Measurements from ENCODE around the gene SLC35A4. TPM values are rescaled to one million over a fixed set of nuclear protein-coding genes. Genes with fewer than 3 reads are reported as not detected.
"Not testable (repeated sequence)": the region's sequence is repeated elsewhere in the genome, so short reads cannot be mapped to it uniquely, and the experiment has no call there.

The SLC35A4 gene
- polyA plus RNA-seq, 1 donor (not counting 4 experiments of a cell fraction or from before 2014, with no cell fraction given) = 63.1 TPM

DNA sequence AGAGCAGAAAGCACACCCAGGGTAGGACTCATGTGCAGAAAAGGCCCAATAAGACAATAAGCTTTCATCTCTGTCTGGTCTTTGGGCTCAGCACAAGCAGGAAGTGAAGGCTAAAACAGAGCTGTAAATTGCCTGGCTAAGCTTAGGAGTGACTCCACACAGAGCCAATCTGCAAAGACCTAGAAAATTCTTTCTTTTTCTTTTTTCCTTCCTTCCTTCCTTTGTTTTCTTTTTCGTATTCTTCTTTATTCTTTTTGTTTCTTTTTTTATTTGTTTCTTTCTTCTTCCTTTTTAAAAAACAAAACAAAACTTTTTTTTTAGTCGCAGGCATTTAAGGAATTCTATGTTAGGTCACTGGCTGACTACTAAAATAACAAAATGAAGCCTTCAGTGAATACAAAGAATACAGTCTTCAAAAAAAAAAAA lies 12.2 kb downstream of the SLC35A4 start:
- DNase-seq (ENCODE audit: low read depth, low spot score) = no peak
- Histone ChIP-seq H4K20me1 (ENCODE audit: control insufficient read depth, extremely low read depth, insufficient read depth, low read length) (no peaks in the 10 kb centered on the region), H3K9me1 (ENCODE audit: control insufficient read depth, extremely low read depth, insufficient read depth, low read length) (no peaks in the 10 kb centered on the region), H3K9me3 (ENCODE audit: control insufficient read depth, low read depth, low read length) (no peaks in the 10 kb centered on the region), H3K36me3 (ENCODE audit: control insufficient read depth in 2 of 2, extremely low read depth in 1 of 2, insufficient read depth in 2 of 2, low read length in 2 of 2) (no peaks in the 10 kb centered on the region), H3K4me1 (ENCODE audit: control insufficient read depth, extremely low read depth, insufficient read depth, low read length) (no peaks in the 10 kb centered on the region), H3K4me2 (ENCODE audit: control insufficient read depth, extremely low read depth, insufficient read depth, low read depth, low read length) (no peak overlapping the region), H3K9ac (ENCODE audit: control insufficient read depth, extremely low read depth, insufficient read depth, low read length) (no peak overlapping the region), H3K79me2 (ENCODE audit: control insufficient read depth, insufficient read depth, low read length) (no peaks in the 10 kb centered on the region), H3K27me3 (ENCODE audit: control insufficient read depth, extremely low read depth, insufficient read depth, low read length) (no peaks in the 10 kb centered on the region), H2AFZ (ENCODE audit: control insufficient read depth, low read length) (peak overlapping the region; percentile 21), H3K4me3 (ENCODE audit: control insufficient read depth in 2 of 3, extremely low read depth in 1 of 3, insufficient read depth in 2 of 3, low read depth in 1 of 3, low read length in 3 of 3) (no peak overlapping the region), H3K27ac (ENCODE audit: control insufficient read depth, insufficient read depth, low read length) (no peak overlapping the region)
- no peak for FAIRE-seq
- TF ChIP-seq EZH2 (IDR thresholded peaks at IDR 0.05; ENCODE audit: low read length) = no peak
- TF ChIP-seq, protein P1, sequence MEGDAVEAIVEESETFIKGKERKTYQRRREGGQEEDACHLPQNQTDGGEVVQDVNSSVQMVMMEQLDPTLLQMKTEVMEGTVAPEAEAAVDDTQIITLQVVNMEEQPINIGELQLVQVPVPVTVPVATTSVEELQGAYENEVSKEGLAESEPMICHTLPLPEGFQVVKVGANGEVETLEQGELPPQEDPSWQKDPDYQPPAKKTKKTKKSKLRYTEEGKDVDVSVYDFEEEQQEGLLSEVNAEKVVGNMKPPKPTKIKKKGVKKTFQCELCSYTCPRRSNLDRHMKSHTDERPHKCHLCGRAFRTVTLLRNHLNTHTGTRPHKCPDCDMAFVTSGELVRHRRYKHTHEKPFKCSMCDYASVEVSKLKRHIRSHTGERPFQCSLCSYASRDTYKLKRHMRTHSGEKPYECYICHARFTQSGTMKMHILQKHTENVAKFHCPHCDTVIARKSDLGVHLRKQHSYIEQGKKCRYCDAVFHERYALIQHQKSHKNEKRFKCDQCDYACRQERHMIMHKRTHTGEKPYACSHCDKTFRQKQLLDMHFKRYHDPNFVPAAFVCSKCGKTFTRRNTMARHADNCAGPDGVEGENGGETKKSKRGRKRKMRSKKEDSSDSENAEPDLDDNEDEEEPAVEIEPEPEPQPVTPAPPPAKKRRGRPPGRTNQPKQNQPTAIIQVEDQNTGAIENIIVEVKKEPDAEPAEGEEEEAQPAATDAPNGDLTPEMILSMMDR (optimal IDR thresholded peaks at IDR 0.05 in 1 of 3, IDR thresholded peaks at IDR 0.05 in 1 of 3, conservative IDR thresholded peaks at IDR 0.05 in 1 of 3; ENCODE audit: extremely low read depth in 1 of 3, insufficient read depth in 2 of 3, low read length in 3 of 3) = no peak
- dilution Hi-C loops (cut with MboI; ENCODE audit: extremely low pct_ligation_motif_present, low sequenced_read_pairs) = no loop called here

- DNase-seq (ENCODE audit: low read depth, low spot score); H2AFZ ChIP-seq (ENCODE audit: control insufficient read depth, low read length); dilution Hi-C loops (cut with MboI; ENCODE audit: extremely low pct_ligation_motif_present, low sequenced_read_pairs); H3K9me1 ChIP-seq (ENCODE audit: control insufficient read depth, extremely low read depth, insufficient read depth, low read length); H3K4me1 ChIP-seq (ENCODE audit: control insufficient read depth, extremely low read depth, insufficient read depth, low read length); H3K79me2 ChIP-seq (ENCODE audit: control insufficient read depth, insufficient read depth, low read length); H3K27ac ChIP-seq (ENCODE audit: control insufficient read depth, insufficient read depth, low read length); FAIRE-seq; H3K27me3 ChIP-seq (ENCODE audit: control insufficient read depth, extremely low read depth, insufficient read depth, low read length); H4K20me1 ChIP-seq (ENCODE audit: control insufficient read depth, extremely low read depth, insufficient read depth, low read length); H3K4me3 ChIP-seq (ENCODE audit: control insufficient read depth in 2 of 3, extremely low read depth in 1 of 3, insufficient read depth in 2 of 3, low read depth in 1 of 3, low read length in 3 of 3); H3K36me3 ChIP-seq (ENCODE audit: control insufficient read depth in 2 of 2, extremely low read depth in 1 of 2, insufficient read depth in 2 of 2, low read length in 2 of 2); H3K9me3 ChIP-seq (ENCODE audit: control insufficient read depth, low read depth, low read length); H3K9ac ChIP-seq (ENCODE audit: control insufficient read depth, extremely low read depth, insufficient read depth, low read length); H3K4me2 ChIP-seq (ENCODE audit: control insufficient read depth, extremely low read depth, insufficient read depth, low read depth, low read length): not testable (repeated sequence)
These were observed 14.6 kb downstream of the SLC35A4 start for GRCh38 chr5:140579188-140579747.

- TF ChIP-seq, protein P1 (optimal IDR thresholded peaks at IDR 0.05 in 1 of 3, IDR thresholded peaks at IDR 0.05 in 1 of 3, conservative IDR thresholded peaks at IDR 0.05 in 1 of 3; ENCODE audit: extremely low read depth in 1 of 3, insufficient read depth in 2 of 3, low read length in 3 of 3) = no peak
These were observed 22.9 kb downstream of the SLC35A4 start for GRCh38 chr5:140587495-140587894.

More at GRCh38 chr5:140587495-140587894, 22.9 kb downstream of the SLC35A4 start:
- Histone ChIP-seq H3K79me2 (ENCODE audit: control insufficient read depth, insufficient read depth, low read length) (no peaks in the 10 kb centered on the region), H2AFZ (ENCODE audit: control insufficient read depth, low read length) (no peak overlapping the region), H3K9me3 (ENCODE audit: control insufficient read depth, low read depth, low read length) (no peaks in the 10 kb centered on the region), H3K4me1 (ENCODE audit: control insufficient read depth, extremely low read depth, insufficient read depth, low read length) (peaks cover 21% of the 10 kb centered on the region), H3K27me3 (ENCODE audit: control insufficient read depth, extremely low read depth, insufficient read depth, low read length) (no peaks in the 10 kb centered on the region), H4K20me1 (ENCODE audit: control insufficient read depth, extremely low read depth, insufficient read depth, low read length) (no peaks in the 10 kb centered on the region), H3K9me1 (ENCODE audit: control insufficient read depth, extremely low read depth, insufficient read depth, low read length) (no peaks in the 10 kb centered on the region), H3K36me3 (ENCODE audit: control insufficient read depth in 2 of 2, extremely low read depth in 1 of 2, insufficient read depth in 2 of 2, low read length in 2 of 2) (no peaks in the 10 kb centered on the region), H3K9ac (ENCODE audit: control insufficient read depth, extremely low read depth, insufficient read depth, low read length) (no peak overlapping the region), H3K27ac (ENCODE audit: control insufficient read depth, insufficient read depth, low read length) (no peak overlapping the region), H3K4me3 (ENCODE audit: control insufficient read depth in 2 of 3, extremely low read depth in 1 of 3, insufficient read depth in 2 of 3, low read depth in 1 of 3, low read length in 3 of 3) (no peak overlapping the region), H3K4me2 (ENCODE audit: control insufficient read depth, extremely low read depth, insufficient read depth, low read depth, low read length) (no peak overlapping the region)
- dilution Hi-C loops (cut with MboI; ENCODE audit: extremely low pct_ligation_motif_present, low sequenced_read_pairs) = no loop called here
- FAIRE-seq (no peak), DNase-seq (ENCODE audit: low read depth, low spot score) (no peak)
